GM12864 (cell line): ENCODE measurements around the gene TFEC.

Experiments
- DNase-seq: peaks from one replicate; pipeline ENCODE4 v3.0.0-alpha.2; 2011; ENCODE audit warnings: low read depth
- H3K4me3 ChIP-seq: 2 replicates; pipeline ENCODE4 v1.5.1; 2011; ENCODE audit warnings: mild to moderate bottlenecking, low read depth, low read length, control low read depth
- TF ChIP-seq, protein P1 (sequence below): IDR thresholded peaks from 2 replicates; pipeline ENCODE4 v1.5.1; 2011; ENCODE audit warnings: low read depth, mild to moderate bottlenecking, moderate library complexity, low read length, control low read depth, inconsistent platforms; ENCODE audit errors: missing control alignments

TFEC gene

DNA sequence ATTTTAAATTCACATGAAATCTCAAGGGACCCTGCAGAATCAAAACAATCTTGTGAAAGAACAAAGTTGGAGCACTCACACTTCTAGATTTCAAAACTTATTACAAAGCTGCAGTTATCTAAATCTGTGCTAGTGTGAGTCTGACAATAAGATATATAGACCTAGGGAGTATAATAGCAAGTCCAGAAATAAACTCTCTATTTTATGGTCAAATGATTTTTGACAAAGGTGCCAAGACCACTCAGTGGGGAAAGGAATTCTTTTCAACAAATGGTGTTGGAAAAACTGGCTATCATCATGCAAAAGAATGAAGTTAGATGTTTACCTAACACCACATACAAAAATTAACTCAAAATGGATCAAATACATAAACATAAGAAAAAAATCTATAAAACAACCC, 68.2 kb downstream of the TFEC start:
- TF ChIP-seq, protein P1, sequence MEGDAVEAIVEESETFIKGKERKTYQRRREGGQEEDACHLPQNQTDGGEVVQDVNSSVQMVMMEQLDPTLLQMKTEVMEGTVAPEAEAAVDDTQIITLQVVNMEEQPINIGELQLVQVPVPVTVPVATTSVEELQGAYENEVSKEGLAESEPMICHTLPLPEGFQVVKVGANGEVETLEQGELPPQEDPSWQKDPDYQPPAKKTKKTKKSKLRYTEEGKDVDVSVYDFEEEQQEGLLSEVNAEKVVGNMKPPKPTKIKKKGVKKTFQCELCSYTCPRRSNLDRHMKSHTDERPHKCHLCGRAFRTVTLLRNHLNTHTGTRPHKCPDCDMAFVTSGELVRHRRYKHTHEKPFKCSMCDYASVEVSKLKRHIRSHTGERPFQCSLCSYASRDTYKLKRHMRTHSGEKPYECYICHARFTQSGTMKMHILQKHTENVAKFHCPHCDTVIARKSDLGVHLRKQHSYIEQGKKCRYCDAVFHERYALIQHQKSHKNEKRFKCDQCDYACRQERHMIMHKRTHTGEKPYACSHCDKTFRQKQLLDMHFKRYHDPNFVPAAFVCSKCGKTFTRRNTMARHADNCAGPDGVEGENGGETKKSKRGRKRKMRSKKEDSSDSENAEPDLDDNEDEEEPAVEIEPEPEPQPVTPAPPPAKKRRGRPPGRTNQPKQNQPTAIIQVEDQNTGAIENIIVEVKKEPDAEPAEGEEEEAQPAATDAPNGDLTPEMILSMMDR, result no peak
- DNase-seq, result no peak
- H3K4me3 ChIP-seq, result no peak overlapping the region

DNA sequence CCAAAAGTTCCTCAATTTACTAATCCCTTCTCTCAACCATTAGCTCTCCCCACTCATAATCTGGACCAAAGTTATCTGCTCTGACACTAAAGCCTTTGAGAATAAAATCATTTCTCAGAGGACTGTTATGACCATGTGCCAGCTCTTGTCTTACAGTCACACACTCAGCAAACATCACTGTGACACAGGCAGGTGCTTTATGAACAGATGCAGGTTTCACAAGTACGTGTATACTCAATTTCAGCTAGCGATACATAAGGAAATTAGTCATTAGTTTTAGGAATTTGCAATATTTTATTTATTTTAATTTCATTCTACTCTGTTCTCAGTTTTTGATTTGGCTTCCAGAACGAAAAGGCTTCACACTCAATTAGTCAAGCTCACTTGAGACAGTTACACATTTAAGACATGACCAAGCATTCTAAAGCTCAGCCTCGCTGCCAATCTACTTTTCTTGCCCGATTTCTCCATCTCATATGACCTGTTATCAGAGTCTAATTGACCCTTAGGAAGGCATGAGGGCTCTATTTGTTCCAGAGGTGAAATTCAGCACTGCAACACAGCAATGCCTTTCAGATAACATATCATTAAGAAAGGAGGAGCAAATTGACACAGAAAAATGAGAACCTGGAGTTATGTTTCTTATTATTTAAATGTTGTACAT, 76.8 kb downstream of the TFEC start:
- TF ChIP-seq, protein P1, result no peak
- H3K4me3 ChIP-seq, result no peak overlapping the region
- DNase-seq, result no peak

- no peak for DNase-seq
- no peak overlapping the region for H3K4me3 ChIP-seq
- TF ChIP-seq, protein P1, result no peak
These were observed 77.7 kb downstream of the TFEC start for GRCh38 chr7:115952832-115953231.

DNA sequence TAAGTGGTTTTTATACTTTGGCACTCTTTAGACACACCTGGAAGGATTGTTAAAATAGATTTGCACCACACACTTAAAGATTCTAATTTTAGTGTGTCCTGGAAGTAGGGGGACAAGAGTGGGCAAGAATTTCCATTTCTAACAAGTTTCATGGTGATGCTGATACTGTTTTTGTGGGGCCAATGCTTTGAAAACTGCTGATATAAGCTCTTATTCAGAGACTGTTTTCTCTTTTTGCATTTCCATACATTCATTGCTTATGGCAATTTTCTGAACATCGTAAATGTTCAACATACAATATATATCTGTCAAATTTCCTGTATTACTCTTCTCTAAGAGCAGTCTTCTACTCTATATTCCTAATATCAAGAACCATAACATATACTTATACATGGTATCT, 79.0 kb downstream of the TFEC start:
- DNase-seq, result no peak
- no peak overlapping the region for H3K4me3 ChIP-seq
- TF ChIP-seq, protein P1, result no peak

GRCh38 chr7:115941703-115942268, 88.8 kb downstream of the TFEC start:
- TF ChIP-seq, protein P1, result no peak
- no peak for DNase-seq
- H3K4me3 ChIP-seq, result no peak overlapping the region

GRCh38 chr7:115940460-115941060, 90.0 kb downstream of the TFEC start:
- DNase-seq, result no peak
- TF ChIP-seq, protein P1, result no peak

More at GRCh38 chr7:115940460-115941060, 90.0 kb downstream of the TFEC start:
- no peak overlapping the region for H3K4me3 ChIP-seq
